Mammary epithelial cell (primary cell): ENCODE measurements around the gene CRYZL1.

Source experiments
- EZH2 ChIP-seq: IDR thresholded peaks from 2 replicates; pipeline ENCODE4 v1.6.1; 2012; ENCODE audit warnings: low read length, inconsistent platforms, borderline replicate concordance
- TF ChIP-seq, protein P1 (sequence below), 2 donors: IDR thresholded peaks in 1 of 2; conservative IDR thresholded peaks in 1 of 2; 2 replicates each; pipeline ENCODE4 v1.5.1; 2011 to 2012; ENCODE audit warnings: inconsistent platforms in 2 of 2, low read length in 2 of 2, mild to moderate bottlenecking in 2 of 2, control low read depth in 1 of 2, low read depth in 1 of 2; ENCODE audit not compliant: insufficient read depth in 1 of 2; ENCODE audit errors: extremely low read depth in 1 of 2

- TF ChIP-seq, protein P1, sequence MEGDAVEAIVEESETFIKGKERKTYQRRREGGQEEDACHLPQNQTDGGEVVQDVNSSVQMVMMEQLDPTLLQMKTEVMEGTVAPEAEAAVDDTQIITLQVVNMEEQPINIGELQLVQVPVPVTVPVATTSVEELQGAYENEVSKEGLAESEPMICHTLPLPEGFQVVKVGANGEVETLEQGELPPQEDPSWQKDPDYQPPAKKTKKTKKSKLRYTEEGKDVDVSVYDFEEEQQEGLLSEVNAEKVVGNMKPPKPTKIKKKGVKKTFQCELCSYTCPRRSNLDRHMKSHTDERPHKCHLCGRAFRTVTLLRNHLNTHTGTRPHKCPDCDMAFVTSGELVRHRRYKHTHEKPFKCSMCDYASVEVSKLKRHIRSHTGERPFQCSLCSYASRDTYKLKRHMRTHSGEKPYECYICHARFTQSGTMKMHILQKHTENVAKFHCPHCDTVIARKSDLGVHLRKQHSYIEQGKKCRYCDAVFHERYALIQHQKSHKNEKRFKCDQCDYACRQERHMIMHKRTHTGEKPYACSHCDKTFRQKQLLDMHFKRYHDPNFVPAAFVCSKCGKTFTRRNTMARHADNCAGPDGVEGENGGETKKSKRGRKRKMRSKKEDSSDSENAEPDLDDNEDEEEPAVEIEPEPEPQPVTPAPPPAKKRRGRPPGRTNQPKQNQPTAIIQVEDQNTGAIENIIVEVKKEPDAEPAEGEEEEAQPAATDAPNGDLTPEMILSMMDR (conservative IDR thresholded peaks at IDR 0.05 in 1 of 2, IDR thresholded peaks at IDR 0.05 in 1 of 2; ENCODE audit: extremely low read depth in 1 of 2, insufficient read depth in 1 of 2, low read depth in 1 of 2, low read length in 2 of 2): no peak
- no peak for TF ChIP-seq EZH2
These were observed 86.6 kb downstream of the CRYZL1 start for GRCh38 chr21:33554982-33555344.
